ENCODE measurements around the gene BCL7A.
"Not testable (repeated sequence)": the region's sequence is repeated elsewhere in the genome, so short reads cannot be mapped to it uniquely, and the experiment has no call there.

GRCh38 chr12:121988519-121988918, 33.2 kb upstream of the BCL7A start:
- TF ChIP-seq CTCF, EP300, POLR2AphosphoS5, POLR2A (IDR thresholded peaks at IDR 0.05): not testable (repeated sequence)

Measured in stomach (tissue), 4 donors.